HepG2 (cell line): ENCODE measurements around the gene SNX9. TPM values are rescaled to one million over a fixed set of nuclear protein-coding genes. Genes with fewer than 3 reads are reported as not detected.

ENCODE experiments used
- ARNTL ChIP-seq: sonication (generic); formaldehyde crosslinking; IDR thresholded peaks from 2 replicates; pipeline ENCODE4 v1.4.0; 2020; ENCODE audit warnings: mild to moderate bottlenecking, missing genetic modification reagents
- HMGA1 ChIP-seq: sonication (generic); formaldehyde crosslinking; conservative IDR thresholded peaks from 2 replicates; pipeline ENCODE4 v1.4.0; 2020; ENCODE audit warnings: missing genetic modification reagents
- KLF12 ChIP-seq: sonication (generic); formaldehyde crosslinking; IDR thresholded peaks from 2 replicates; pipeline ENCODE4 v1.4.0; 2020; ENCODE audit warnings: missing genetic modification reagents, borderline replicate concordance
- KLF9 ChIP-seq: IDR thresholded peaks from 2 replicates; pipeline ENCODE4 v1.6.1; 2016; ENCODE audit warnings: low read depth
- MEF2D ChIP-seq: sonication (generic); formaldehyde crosslinking; IDR thresholded peaks from 2 replicates; pipeline ENCODE4 v1.5.1; 2020; ENCODE audit warnings: mild to moderate bottlenecking, missing genetic modification reagents
- NCOR1 ChIP-seq: fragments of 200-600 bp; sonication (generic); IDR thresholded peaks from 2 replicates; pipeline ENCODE4 v1.7.0; 2017; ENCODE audit warnings: antibody characterized with exemption, low read length, borderline replicate concordance
- NFYC ChIP-seq: IDR thresholded peaks from 2 replicates; pipeline ENCODE4 v1.6.1; 2016; ENCODE audit warnings: missing genetic modification reagents, missing compliant biosample characterization
- NR3C1 ChIP-seq: sonication (generic); formaldehyde crosslinking; IDR thresholded peaks from 2 replicates; pipeline ENCODE4 v1.4.0; 2020; ENCODE audit warnings: missing genetic modification reagents
- SP4 ChIP-seq: sonication (generic); formaldehyde crosslinking; IDR thresholded peaks from 2 replicates; pipeline ENCODE4 v1.8.1; 2023; ENCODE audit warnings: mild to moderate bottlenecking, missing genetic modification reagents
- TEAD2 ChIP-seq: sonication (generic); formaldehyde crosslinking; IDR thresholded peaks from 2 replicates; pipeline ENCODE4 v1.9.0; 2021; ENCODE audit warnings: missing genetic modification reagents
- TMF1 ChIP-seq: sonication (generic); formaldehyde crosslinking; IDR thresholded peaks from 2 replicates; pipeline ENCODE4 v1.8.1; 2022; ENCODE audit warnings: low read depth, missing genetic modification reagents
- ZIK1 ChIP-seq: sonication (generic); formaldehyde crosslinking; IDR thresholded peaks from 2 replicates; pipeline ENCODE4 v1.5.0; 2020; ENCODE audit warnings: mild to moderate bottlenecking, low read depth, missing genetic modification reagents, borderline replicate concordance
- ZMYM4 ChIP-seq: sonication (generic); formaldehyde crosslinking; IDR thresholded peaks from 2 replicates; pipeline ENCODE4 v1.8.1; 2023; ENCODE audit warnings: mild to moderate bottlenecking, missing genetic modification reagents
- ZNF180 ChIP-seq: sonication (generic); formaldehyde crosslinking; IDR thresholded peaks from 2 replicates; pipeline ENCODE4 v1.4.0; 2020; ENCODE audit warnings: low read depth, missing genetic modification reagents, borderline replicate concordance
- ZNF260 ChIP-seq: sonication (generic); formaldehyde crosslinking; IDR thresholded peaks from 2 replicates; pipeline ENCODE4 v1.4.0; 2020; ENCODE audit warnings: missing genetic modification reagents, low read depth, mild to moderate bottlenecking, borderline replicate concordance
- ZNF263 ChIP-seq: sonication (generic); formaldehyde crosslinking; IDR thresholded peaks from 2 replicates; pipeline ENCODE4 v1.4.0; 2020; ENCODE audit warnings: missing genetic modification reagents
- ZNF34 ChIP-seq: sonication (generic); formaldehyde crosslinking; IDR thresholded peaks from 2 replicates; pipeline ENCODE4 v1.4.0; 2020; ENCODE audit warnings: mild to moderate bottlenecking, missing genetic modification reagents, borderline replicate concordance
- ZNF543 ChIP-seq: sonication (generic); formaldehyde crosslinking; IDR thresholded peaks from 2 replicates; pipeline ENCODE4 v1.4.0; 2020; ENCODE audit warnings: mild to moderate bottlenecking, missing genetic modification reagents
- ZNF7 ChIP-seq: IDR thresholded peaks from 2 replicates; pipeline ENCODE4 v1.6.1; 2016; ENCODE audit warnings: missing biosample characterization, missing genetic modification reagents
- polyA plus RNA-seq, 8 experiments: library from polyadenylated mRNA; depleted of rRNA in 3 of 8; stranded (reverse) in 7 of 8; unstranded in 1 of 8; fragments of >200 nt; fragmentation: Illumina TruSeq in 4 of 8; extraction: Trizol in 4 of 8; gene quantifications; 2 replicates each; pipeline versions ENCODE4 v1.2.1 to v1.2.3, GENCODE V29; 2011 to 2016; ENCODE audit warnings: low read depth in 4 of 8, missing spikeins in 1 of 8, mixed read lengths in 1 of 8; ENCODE audit not compliant: insufficient read depth in 1 of 8
- total RNA-seq, 5 experiments: library from RNA; depleted of rRNA; stranded (reverse); fragments of >200 nt; fragmentation: Illumina TruSeq; extraction: Trizol; gene quantifications; 2 replicates each; pipeline ENCODE4 v1.2.3, GENCODE V29; 2016; ENCODE audit warnings: low read depth in 1 of 5
- TF ChIP-seq, protein P1 (sequence below): sonication (generic); formaldehyde crosslinking; IDR thresholded peaks from 2 replicates; pipeline ENCODE4 v1.4.0; 2020; ENCODE audit warnings: missing genetic modification reagents
- TF ChIP-seq, protein P2 (sequence below): sonication (generic); formaldehyde crosslinking; IDR thresholded peaks from 2 replicates; pipeline ENCODE4 v1.4.0; 2020; ENCODE audit warnings: missing genetic modification reagents
- TF ChIP-seq, protein P3 (sequence below): sonication (generic); formaldehyde crosslinking; IDR thresholded peaks from 2 replicates; pipeline ENCODE4 v1.8.1; 2023; ENCODE audit warnings: mild to moderate bottlenecking, missing genetic modification reagents
- TF ChIP-seq, protein P4 (sequence below): sonication (generic); formaldehyde crosslinking; IDR thresholded peaks from 2 replicates; pipeline ENCODE4 v1.4.0; 2020; ENCODE audit warnings: mild to moderate bottlenecking, missing genetic modification reagents
- TF ChIP-seq, protein P5 (sequence below): sonication (generic); formaldehyde crosslinking; IDR thresholded peaks from 2 replicates; pipeline ENCODE4 v1.5.1; 2020; ENCODE audit warnings: missing genetic modification reagents, mild to moderate bottlenecking, borderline replicate concordance

The SNX9 gene
- total and polyA plus RNA-seq, 2 of the 13 experiments (the other 11 are each of a cell fraction or from before 2014, with no cell fraction given), result 21.9 to 36.0 TPM

DNA sequence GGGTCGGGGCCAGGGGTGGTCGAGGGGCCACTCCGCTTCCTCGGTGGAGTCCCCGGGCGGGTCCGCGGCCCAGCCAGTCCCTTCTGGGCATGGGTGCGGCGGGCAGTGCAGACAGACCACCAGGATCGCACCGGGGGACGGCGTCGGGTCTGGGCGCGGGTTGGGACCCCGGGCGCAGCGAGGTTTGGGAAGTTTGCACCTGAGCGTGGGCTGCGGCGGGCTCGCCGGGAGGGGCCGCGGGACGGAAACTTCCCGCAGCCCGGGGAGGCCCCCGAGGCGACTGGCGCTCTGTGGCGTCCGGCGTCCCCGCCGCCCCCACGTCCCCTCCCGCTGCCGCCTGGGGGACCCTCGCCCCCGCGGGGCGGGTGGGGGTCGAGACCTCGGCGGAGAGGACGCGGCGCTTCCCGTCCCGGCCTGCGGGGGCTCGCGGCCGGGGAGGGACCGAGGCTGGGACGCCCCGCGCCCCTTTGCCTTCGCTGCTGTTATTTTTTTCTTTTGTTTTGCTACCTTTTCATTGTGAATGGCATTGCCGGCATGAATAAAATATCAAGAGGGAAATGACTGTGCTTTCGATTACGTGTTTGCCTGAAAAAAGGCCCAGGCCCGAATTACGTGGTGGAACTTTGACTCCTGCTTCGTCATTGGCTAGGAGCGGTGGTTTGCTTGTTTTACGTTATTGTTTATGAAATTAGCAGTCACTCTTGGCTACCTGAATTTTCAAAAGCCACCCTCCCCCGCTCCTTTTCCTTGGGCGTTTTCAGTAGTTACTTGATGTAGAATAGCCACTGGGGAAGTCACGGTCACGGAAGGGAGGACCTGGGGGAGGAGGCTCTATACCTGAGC, 703 bp downstream of the SNX9 start (continued):
- TF ChIP-seq, protein P1, sequence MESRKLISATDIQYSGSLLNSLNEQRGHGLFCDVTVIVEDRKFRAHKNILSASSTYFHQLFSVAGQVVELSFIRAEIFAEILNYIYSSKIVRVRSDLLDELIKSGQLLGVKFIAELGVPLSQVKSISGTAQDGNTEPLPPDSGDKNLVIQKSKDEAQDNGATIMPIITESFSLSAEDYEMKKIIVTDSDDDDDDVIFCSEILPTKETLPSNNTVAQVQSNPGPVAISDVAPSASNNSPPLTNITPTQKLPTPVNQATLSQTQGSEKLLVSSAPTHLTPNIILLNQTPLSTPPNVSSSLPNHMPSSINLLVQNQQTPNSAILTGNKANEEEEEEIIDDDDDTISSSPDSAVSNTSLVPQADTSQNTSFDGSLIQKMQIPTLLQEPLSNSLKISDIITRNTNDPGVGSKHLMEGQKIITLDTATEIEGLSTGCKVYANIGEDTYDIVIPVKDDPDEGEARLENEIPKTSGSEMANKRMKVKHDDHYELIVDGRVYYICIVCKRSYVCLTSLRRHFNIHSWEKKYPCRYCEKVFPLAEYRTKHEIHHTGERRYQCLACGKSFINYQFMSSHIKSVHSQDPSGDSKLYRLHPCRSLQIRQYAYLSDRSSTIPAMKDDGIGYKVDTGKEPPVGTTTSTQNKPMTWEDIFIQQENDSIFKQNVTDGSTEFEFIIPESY (CRISPR knock-in tag), result no peak
- no peak for TF ChIP-seq TEAD2 (CRISPR knock-in tag)
- TF ChIP-seq KLF12 (CRISPR knock-in tag), result 0 out of 2 replicates have a peak, but pooled peaks have one; percentile 34
- TF ChIP-seq TMF1 (CRISPR knock-in tag), result no peak; the same call in 1 of the 2 replicates
- peak; percentile 90 for TF ChIP-seq ZNF543
- TF ChIP-seq, protein P2, sequence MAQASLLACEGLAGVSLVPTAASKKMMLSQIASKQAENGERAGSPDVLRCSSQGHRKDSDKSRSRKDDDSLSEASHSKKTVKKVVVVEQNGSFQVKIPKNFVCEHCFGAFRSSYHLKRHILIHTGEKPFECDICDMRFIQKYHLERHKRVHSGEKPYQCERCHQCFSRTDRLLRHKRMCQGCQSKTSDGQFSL (CRISPR knock-in tag), result 0 out of 2 replicates have a peak, but pooled peaks have one; percentile 8
- TF ChIP-seq NR3C1 (CRISPR knock-in tag), result no peak
- no peak for TF ChIP-seq ZNF7 (CRISPR knock-in tag)
- TF ChIP-seq NCOR1, result no peak
- no peak for TF ChIP-seq HMGA1 (CRISPR knock-in tag)
- no peak; the same call in 1 of the 2 replicates for TF ChIP-seq SP4
- TF ChIP-seq, protein P3, sequence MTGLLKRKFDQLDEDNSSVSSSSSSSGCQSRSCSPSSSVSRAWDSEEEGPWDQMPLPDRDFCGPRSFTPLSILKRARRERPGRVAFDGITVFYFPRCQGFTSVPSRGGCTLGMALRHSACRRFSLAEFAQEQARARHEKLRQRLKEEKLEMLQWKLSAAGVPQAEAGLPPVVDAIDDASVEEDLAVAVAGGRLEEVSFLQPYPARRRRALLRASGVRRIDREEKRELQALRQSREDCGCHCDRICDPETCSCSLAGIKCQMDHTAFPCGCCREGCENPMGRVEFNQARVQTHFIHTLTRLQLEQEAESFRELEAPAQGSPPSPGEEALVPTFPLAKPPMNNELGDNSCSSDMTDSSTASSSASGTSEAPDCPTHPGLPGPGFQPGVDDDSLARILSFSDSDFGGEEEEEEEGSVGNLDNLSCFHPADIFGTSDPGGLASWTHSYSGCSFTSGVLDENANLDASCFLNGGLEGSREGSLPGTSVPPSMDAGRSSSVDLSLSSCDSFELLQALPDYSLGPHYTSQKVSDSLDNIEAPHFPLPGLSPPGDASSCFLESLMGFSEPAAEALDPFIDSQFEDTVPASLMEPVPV (CRISPR knock-in tag), result no peak
- 0 out of 2 replicates have a peak, but pooled peaks have one; percentile 24 for TF ChIP-seq ZIK1
- peak; percentile 43; the same call in 1 of the 2 replicates for TF ChIP-seq NFYC (CRISPR knock-in tag)
- no peak for TF ChIP-seq MEF2D
- no peak for TF ChIP-seq KLF9 (CRISPR knock-in tag)
- TF ChIP-seq, protein P4, sequence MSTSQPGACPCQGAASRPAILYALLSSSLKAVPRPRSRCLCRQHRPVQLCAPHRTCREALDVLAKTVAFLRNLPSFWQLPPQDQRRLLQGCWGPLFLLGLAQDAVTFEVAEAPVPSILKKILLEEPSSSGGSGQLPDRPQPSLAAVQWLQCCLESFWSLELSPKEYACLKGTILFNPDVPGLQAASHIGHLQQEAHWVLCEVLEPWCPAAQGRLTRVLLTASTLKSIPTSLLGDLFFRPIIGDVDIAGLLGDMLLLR, result peak; percentile 56
- TF ChIP-seq ZNF260 (CRISPR knock-in tag), result no peak
- TF ChIP-seq, protein P5, sequence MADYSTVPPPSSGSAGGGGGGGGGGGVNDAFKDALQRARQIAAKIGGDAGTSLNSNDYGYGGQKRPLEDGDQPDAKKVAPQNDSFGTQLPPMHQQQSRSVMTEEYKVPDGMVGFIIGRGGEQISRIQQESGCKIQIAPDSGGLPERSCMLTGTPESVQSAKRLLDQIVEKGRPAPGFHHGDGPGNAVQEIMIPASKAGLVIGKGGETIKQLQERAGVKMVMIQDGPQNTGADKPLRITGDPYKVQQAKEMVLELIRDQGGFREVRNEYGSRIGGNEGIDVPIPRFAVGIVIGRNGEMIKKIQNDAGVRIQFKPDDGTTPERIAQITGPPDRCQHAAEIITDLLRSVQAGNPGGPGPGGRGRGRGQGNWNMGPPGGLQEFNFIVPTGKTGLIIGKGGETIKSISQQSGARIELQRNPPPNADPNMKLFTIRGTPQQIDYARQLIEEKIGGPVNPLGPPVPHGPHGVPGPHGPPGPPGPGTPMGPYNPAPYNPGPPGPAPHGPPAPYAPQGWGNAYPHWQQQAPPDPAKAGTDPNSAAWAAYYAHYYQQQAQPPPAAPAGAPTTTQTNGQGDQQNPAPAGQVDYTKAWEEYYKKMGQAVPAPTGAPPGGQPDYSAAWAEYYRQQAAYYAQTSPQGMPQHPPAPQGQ (CRISPR knock-in tag), result no peak
- 0 out of 2 replicates have a peak, but pooled peaks have one; percentile 23 for TF ChIP-seq ZMYM4 (CRISPR knock-in tag)
- no peak for TF ChIP-seq ZNF180 (CRISPR knock-in tag)
- peak; percentile 75 for TF ChIP-seq ZNF263 (CRISPR knock-in tag)
- peak; percentile 40; the same call in 1 of the 2 replicates for TF ChIP-seq ARNTL (CRISPR knock-in tag)
- 0 out of 2 replicates have a peak, but pooled peaks have one; percentile 38 for TF ChIP-seq ZNF34 (CRISPR knock-in tag)
